ENCODE measurements around the gene SNCB. TPM values are rescaled to one million over a fixed set of nuclear protein-coding genes. Genes with fewer than 3 reads are reported as not detected.

Gene SNCB
- total RNA-seq: not detected

DNA sequence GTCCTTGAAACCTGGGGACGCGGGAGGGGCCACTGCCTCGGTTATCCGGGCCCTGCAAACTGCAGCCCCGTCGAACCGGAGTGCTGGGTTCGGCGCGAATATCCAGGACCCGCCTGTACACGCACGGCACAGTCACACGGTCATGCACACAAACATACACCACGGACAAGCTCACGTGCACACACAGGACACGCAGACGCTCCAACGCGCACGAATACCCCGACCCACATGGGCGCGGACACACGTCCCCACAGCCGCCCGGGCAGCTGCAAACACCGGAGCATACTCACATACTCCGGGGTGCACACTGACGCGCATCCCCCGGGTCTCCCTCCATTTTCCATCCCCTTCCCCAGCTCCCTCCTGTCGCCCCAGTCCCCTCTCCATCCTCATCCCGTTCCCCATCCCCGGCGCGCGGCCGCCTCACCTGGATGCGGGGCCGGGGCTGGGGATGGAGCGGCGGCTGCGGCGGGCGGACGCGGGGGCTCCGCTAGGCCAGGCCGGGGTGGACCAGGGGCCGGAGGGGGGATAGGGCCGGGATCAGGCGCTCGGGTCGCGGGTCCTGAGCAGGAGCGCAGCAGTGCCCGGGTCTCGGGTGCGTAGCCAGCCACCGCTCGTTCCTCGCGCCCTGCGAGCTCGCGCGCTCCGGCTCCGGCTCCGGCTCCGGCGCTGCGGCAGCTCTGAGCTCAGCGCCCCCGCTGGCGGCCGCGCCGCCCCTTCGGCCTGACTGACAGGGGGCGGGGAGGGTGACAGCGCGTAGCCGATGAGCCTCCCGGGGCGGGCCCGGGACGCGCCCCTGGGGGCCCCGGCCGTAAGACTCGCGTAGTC is at the start of gene SNCB, which contains the start of gene EIF4E1B:
Gene SNCB (minus strand): TSS at position 682 of the 828 bp plus-strand sequence. CDS start 880 bp downstream, outside the sequence.
Gene EIF4E1B (plus strand): TSS at position 823 of the 828 bp plus-strand sequence. CDS start 12,113 bp downstream, outside the sequence.
- DNase-seq: no peak

DNA sequence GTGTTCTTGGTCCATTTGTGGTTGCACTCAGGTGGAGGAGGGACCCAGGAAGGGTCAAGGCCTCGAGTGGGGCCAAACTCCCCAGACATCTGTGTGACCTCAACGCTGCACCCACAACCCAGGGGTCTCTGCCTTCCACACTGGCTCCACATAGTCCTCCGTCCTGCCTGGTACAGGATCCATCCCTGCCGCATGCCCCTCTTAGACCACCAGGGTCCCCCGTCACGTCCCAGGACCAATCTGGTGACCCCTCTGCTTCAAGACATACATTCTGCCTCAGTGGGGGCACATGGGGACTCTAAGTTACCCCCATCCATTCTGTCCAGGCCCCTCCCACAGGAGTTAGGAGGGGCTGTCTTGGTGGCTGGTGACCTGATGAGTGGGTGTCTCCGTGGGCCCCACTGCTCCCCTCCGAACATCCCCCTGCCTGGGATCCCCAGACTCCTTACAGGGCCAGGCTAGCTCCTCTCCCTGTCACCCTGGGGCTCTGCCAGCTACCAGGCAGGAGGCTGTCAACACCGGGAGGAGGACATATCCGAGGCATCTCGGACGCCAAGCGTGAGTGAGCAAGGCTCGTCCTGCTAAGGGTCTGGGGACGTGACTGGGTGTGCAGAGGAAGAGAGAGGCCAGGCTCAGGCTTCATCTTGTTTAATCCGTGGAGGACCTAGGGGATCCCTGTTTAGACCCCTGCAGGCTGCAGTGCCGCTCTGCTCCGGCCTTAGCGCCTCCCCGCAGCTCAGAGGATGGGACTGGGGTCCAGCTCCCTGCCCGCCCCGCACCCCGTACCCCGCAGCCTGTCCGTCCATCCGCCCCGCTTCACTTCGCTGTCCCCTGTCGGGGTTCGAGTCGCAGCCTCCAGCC is 49.3 kb upstream of the SNCB start:
- DNase-seq: no peak

DNA sequence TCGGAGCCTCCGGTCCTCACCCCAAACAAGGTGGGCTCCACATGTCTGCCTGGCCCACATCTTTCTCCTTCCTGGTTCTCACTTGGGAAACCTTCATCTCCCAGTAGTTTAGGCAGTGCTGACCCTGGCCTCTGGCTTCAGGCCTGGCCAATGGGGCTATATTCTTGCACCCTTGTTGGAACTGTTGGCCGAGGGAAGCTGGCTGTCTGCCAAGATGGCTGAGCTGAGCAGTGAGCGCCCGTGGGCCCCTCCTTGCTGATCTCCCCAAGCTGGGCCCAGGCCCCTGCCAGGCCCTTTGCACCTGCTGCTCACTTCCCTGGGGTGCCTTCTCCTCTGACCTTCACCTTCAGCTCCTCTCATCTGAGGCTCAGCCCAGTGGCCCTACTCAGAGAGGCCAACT is 48.2 kb upstream of the SNCB start:
- no peak for DNase-seq

DNA sequence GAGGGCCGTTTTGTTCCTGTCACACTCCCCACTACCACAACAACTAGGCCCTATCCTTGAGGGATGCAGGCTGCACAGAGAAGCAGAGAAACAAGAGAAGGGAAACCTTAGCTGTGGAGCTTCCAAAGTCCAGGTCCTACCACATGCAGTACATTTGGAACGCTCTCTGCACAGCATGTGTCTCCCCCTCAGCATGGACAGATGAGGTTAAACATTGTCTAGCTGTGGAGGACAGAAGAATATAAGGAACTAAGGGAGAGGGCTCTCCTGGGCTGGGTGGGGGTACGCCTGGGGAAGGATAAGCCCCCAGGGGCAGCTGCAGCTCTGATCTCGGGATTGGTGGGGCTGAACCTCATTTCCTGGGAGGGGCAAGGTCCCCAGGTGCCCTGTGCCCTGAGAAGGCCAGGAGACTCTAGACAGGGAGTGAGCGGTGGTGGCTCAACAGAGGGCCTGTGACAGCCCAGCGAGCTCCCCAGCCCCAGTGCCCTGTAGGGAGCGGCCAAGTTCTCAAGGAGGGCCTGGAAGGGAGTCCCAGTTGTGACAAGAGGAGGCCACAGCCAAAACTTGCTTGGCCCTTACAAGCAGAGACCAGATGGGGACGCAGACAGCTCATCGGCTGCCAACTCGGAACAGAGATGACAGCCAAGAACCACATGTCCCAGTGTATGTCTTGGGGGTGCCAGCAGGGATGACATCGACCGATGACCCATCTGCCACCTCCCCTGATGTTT is 47.0 kb upstream of the SNCB start:
- no peak for DNase-seq

DNA sequence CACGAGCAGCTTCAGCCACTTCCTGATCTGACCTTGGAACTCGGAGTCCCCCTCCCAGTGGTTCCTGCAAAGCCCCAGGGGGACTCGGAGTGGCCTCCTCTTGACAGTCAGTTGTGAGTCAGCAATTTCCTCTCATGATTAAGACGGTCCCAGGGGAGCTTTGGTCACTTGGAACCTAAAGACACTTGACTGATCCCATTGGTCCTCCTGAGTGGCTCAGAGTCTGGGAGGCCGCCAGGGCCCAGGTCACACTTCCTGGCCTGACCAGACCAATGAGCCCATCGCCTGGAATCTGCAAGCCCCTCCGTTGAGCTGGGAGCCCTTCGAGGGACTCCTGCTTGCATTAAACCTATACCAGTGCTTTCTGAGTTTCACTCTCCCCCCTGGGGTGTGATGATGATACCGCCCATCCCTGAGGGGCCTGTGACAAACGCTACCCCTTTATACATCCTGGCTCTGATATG is 46.1 kb upstream of the SNCB start:
- no peak for DNase-seq

DNA sequence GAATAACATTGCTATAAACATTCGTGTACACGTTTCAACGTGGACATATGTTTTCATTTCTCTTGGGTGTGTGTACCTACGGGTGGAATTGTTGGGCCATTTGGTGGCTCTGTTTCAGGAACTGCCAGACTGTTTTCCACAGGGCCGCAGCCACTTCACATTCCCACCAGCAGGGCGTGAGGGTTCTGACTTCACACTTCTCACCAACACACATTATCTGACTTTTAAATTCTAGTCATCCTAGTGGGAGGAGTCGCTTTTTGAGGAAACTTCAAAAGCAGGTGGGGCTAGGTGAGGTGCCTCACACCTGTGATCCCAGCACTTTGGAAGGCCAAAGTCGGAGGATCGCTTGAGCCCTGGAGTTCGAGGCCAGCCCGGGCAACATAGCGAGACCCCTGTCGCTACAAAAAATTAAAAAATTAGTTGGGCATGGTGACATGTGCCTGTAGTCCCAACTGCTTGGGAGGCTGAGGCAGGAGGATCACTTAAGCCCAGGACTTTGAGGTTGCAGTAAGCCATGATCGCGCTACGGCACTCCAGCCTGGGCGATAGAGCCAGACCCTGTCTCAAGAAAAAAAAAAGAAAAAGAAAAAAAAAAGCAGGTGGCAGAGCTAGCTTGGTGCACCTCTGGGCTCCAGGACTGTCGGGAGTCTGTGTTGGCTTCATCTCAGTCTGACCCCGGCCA is 45.5 kb upstream of the SNCB start:
- DNase-seq: no peak

DNA sequence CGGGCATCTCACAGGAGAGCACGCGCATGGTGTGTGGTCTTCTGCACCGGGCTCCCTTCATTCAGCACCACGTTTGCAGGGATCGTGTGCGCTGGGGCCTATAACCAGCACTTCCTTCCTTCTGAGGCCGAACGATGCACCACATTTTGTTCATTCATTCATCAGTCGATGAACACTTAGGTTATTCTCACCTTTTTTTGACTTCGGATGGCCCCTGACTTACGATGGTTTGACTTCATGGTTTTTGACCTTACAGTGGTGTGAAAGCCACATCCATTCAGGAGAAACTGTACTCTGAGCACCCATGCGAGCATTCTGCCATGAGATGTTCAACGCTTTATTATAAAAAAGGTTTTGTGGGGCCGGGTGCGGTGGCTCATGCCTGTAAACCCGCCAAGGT is 44.5 kb upstream of the SNCB start:
- no peak for DNase-seq

DNA sequence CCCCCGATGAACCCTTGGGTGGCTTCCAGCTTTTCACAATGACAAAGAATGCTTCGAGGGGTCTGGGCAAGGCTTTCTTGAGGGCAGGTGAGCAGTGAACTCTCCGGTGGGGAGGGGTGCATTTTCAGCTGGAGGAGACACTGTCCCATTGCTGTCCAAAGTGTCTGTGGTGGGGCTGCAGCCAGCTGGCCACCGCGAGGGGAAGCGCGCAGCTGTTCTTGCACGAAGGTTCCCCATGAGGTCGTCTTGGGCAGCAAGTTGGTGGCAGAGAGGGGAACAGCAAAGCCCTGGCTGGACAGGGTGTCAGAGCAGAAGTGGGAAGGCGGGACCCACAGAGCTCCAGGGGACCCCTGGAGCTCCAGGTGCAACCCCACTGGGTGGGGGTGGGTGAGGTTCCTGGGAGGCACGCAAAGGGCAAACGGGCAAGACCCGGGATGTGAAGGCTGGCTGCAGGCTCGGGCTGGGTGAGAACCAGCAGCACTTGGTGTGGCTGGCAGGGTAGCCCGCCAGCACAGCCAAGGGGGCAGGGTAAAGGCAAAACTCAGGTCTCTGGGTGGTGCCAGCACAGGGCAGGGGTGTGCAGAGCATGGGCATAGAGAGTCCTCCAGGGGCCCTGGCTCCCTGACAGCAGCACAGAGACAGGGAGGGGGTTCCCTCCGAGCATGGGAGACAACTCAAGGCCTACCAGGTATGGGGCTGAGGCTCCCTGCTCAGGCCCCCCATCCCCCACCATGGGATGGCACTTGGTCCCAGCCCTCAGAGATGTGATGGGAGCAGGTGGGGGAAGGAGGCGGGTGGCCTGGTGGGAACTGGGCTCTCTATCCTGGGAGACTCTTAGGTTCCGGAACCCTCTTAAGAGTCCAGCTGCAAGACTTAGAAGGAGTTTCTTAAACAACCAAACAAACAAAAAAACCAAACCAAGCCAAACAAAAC is 43.6 kb upstream of the SNCB start:
- no peak for DNase-seq

DNA sequence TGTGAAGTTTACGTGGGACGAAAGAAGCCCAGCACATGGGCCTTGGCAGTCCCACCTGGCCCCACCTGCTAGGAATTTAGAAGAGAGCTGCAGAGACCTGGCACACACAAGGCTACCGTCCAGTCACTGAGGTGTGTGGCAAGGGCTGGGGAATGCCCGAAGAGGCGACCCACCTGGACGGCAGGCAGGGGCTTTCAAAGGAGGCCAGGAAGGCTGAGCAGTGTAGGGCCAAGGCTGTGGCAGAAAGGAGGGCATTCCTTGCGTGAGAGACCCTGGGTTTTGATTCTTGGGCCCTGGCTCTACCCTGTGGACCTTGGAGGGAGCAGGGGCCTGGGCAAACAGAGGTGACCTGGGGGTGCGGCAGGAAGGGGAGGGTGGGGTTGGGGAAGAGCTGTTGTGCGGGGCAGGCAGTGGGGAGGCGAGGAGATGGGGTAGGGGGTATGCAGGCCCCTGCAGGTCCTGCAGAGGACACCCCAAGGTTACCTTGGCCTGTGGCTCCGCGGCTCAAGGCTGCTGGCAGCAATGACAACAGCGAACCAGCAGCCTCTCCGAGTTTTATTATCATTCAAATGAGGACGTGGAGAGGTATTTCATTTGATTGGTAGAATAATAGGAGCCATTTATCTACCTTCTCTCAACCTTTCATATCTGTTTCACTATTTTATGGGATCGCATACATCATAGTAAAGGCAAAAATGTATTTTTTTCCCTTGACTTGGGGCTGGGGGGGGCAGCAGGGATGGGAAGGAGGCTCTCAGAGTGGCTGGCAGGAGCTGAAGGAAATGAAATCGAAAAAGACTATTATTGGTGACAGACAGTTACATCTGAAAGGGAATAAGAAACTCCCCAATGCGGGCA is 41.8 kb upstream of the SNCB start:
- DNase-seq: no peak

DNA sequence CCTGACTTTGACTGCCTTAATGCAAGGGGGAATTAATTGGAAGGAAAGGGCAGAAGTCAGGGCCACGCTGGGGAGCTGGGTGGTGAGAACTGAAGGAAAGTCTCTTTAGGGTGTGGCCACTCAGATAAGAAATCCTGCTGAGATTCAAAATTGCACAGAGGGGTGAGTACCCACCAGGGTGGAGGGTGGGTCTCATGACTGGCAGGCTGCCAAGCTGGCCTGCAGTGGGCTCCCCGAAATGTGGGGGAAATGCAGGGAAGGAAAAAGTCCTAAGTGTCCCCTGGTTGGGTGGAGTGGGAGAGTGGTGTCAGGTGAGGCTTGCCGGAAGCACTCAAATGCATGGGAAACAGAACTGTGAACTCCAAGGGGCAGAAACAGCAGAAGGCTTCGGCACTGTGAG is 41.1 kb upstream of the SNCB start:
- no peak for DNase-seq

DNA sequence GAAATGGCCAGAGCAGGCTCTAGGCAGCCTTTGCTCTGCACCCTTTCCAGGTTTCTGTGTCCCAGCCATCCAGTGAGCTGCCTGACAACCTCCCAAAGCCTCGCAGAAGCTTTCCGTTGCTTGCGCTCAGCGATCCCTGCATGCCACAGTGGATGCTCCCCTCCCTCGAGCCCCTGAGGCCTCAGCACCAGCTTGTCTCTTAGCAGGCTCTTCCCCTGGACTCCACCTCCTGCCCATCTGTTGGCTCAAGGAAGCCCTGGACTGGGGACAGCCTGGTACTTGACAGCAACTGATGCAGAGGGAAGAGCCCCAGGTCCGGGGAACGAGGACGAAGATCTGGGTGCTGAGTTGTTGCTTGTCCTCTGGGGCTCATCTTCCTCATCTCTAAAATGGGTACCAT is 40.1 kb upstream of the SNCB start:
- no peak for DNase-seq

DNA sequence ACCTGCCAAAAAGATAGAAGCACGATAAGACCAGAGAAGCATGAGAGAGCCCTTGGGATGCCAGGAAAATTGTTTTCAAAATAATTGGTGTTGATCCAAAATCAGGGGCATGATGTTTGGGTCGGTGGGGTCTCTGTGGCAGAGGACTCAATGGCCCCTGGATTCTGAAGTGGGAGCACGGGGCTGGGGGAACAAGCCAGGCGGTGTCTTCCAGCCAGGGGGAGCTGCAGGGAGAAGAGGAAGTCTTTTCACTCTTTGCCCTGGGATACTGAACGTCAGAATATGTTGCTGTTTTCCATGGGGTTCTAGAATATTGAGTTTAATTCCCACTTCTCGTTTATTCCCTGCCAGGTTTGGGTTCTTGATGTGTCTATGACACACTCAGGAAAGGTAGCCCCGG is 37.3 kb upstream of the SNCB start:
- DNase-seq: no peak

DNA sequence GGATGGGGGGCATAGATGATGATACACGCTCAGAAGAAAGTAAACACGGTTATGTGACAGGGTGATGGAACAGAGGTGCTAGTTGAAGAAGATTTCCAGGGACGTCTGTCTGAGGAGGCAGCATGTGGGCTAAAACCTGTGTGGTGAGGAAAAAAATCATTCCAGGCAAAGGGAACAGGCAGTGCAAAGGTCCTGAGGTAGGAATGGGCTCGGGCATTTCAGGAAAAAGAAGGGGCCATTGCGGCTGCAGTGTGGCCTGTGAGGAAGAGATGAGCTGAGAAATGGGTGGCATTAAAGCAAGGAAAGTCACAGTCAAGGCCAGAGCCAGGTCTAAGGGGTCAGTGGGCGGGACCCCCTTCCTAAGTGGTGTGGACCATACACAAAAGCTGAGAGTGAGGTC is 35.2 kb upstream of the SNCB start:
- no peak for DNase-seq

DNA sequence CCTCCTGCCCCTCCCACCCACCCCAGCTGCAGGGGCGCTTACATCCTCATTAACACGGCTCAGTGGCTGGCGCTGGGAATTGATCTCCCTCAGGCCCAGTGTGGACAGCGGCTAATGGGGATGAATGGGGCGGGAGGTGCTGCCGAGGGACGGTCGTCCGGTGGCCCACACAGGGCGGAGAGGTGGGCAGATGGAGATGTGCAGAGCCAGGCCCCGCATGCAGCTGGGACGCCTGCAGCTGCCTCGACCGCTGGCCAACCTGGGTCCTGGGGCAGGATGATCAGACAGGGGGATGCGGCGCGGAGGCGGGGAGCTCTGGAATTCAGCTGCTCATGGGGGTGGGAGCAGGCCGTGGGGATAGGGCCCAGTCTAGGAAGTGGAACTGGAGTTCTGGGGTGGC is 34.6 kb upstream of the SNCB start:
- no peak for DNase-seq

DNA sequence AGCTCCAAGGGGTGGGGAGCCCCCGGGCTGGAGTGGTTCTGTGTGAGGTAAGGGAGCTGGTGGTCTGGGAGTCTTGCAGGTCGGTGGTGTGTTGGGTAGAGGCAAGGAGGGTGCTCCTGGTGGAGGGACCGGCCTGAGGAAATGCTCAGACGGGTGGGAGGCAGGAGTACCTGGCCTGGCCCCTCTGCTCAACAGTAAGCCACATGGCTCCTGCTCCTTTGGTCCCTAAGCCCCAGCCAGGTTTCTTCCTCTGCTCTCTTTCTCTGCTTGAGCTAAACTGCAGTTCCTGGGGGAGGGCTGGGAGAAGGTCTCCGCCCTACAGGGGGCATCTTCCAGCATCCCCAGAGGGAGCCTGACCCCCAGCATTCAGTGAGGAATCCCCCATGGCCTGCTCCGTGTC is 34.1 kb upstream of the SNCB start:
- DNase-seq: no peak

DNA sequence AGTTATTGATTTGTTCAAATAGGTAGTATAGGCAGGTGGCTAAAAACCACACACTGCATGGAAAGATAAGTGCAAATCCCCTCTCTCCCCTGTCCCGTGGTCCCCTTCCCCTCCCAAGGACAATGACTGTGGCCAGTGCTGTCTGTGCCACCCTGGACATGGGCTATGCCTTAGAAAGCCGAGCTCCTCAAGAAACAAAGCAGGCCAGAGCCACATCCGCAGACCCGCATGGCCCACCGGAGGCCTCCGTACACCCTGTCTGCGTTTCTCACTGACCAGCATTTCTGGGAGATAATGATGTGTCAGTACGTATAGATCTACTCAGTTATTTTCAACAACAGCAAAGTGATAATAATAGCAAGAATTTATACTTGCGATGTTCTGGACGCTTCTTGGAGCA is 33.2 kb upstream of the SNCB start:
- no peak for DNase-seq

DNA sequence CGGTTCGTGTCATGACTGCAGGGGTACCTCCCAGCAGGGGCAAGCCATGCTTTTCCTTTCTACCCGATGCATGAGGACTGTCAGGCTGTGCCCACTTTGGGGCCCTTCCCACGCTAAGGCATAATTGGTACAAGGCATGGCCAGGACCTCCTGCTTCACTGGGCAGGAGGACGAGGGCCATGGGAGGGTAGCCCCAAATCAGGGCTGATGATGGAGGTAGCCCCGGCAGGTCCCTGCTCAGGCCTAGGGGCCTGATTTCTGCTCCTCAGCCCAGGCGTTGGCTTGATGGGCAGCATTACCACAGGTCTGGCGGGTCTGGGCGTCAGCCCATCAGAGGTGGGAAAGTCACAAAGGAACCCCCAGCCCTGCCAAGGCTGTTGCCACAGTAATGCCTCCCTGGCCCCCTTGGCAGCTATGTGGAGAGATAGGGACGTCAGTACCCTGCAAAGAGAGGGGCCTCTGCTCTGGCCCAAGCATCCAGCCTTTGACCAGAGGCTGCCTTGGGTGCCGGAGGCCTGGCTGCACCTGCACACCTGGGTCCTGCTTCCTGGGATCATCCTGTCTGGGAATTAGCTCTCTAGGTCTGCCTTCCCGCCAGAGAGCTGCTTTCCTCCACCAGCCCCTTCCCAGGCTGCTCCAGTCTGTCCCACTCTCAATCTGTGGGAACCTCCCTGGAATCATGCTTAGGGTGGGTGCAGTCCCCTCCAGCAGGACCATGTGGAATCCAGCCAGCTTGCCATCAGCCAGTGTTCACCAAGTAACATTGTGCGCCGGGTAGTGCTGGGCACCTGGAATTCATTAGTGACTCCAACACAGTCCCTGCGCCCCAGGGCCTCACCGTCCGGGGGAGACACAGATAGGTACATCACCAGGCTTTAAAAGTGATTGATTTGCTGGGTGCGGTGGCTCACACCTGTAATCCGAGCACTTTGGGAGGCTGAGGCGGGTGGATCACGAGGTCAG is 32.3 kb upstream of the SNCB start:
- no peak for DNase-seq

DNA sequence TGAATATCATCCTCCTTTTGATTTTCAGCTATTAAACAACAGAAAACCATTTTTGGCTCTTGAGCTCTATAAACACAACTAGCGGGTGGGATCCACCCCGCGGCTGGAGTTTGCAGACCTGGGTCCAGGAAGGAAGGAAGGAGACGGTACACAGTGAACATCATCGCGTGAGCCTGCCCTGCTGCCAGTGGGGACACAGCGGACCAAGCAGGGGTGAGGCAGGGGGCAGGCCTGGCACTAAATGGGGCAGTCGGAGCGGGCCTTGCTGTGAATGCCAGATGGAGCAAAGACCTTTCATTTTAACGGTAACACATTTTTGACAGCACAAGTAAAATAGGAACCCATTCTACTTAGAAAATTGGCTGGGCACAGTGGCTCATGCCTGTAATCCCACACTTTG is 31.3 kb upstream of the SNCB start:
- DNase-seq: no peak

All from effector CD4-positive, alpha-beta T cell (primary cell).